Neural progenitor cell (in vitro differentiated cells): ENCODE data around the gene VWC2L.

Experiments used
- EZH2 ChIP-seq: fragments of 200-600 bp; sonication (generic); IDR thresholded peaks from 2 replicates; pipeline ENCODE4 v1.6.1; 2017; ENCODE audit warnings: antibody characterized with exemption, mild to moderate bottlenecking, moderate library complexity
- EZH2phosphoT487 ChIP-seq: fragments of 200-600 bp; sonication (generic); IDR thresholded peaks from 2 replicates; pipeline ENCODE4 v1.6.1; 2017; ENCODE audit warnings: antibody characterized with exemption
- TF ChIP-seq, protein P1 (sequence below): fragments of 200-600 bp; sonication (generic); IDR thresholded peaks from 2 replicates; pipeline ENCODE4 v1.5.1; 2017; ENCODE audit warnings: antibody characterized with exemption, mild to moderate bottlenecking

DNA sequence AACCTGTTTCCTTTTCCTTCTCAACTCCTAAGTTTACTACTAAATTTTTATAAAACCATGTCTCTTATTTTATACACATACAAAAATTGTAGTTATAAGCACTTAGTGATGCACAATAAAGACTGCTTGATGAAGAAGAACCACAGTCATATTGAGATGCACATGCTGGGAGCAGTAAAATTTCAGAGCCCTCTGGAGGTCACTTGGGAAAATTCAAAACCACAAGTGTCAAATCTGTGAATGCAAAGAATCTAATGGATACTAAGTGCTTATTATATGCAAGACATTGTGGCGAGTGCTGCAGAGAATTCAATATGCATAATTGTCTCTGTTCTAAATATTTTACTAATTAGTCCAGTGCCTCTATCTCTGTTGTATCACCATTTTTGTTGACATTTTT lies 180.5 kb downstream of the VWC2L start:
- TF ChIP-seq, protein P1, sequence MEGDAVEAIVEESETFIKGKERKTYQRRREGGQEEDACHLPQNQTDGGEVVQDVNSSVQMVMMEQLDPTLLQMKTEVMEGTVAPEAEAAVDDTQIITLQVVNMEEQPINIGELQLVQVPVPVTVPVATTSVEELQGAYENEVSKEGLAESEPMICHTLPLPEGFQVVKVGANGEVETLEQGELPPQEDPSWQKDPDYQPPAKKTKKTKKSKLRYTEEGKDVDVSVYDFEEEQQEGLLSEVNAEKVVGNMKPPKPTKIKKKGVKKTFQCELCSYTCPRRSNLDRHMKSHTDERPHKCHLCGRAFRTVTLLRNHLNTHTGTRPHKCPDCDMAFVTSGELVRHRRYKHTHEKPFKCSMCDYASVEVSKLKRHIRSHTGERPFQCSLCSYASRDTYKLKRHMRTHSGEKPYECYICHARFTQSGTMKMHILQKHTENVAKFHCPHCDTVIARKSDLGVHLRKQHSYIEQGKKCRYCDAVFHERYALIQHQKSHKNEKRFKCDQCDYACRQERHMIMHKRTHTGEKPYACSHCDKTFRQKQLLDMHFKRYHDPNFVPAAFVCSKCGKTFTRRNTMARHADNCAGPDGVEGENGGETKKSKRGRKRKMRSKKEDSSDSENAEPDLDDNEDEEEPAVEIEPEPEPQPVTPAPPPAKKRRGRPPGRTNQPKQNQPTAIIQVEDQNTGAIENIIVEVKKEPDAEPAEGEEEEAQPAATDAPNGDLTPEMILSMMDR, result peak; percentile 30
- TF ChIP-seq EZH2phosphoT487 (no peak), EZH2 (no peak)
